RWPE1 (cell line): ENCODE data around the gene EBI3.
"Not testable (repeated sequence)": the region's sequence is repeated elsewhere in the genome, so short reads cannot be mapped to it uniquely, and the experiment has no call there.

Source experiments
- CTCF ChIA-PET: fragments of 350-600 bp; sonication (Branson Sonifier 250); formaldehyde crosslinking; extraction: SDS; loops from one replicate; lab custom pipeline; 2021; lab: Yijun Ruan, JAX
- POLR2A ChIA-PET: fragments of 400-600 bp; formaldehyde crosslinking; extraction: SDS; loops from one replicate; lab custom pipeline; 2020; ENCODE audit warnings: antibody characterized with exemption; ENCODE audit not compliant: low non-redundant PET; lab: Yijun Ruan, JAX
- DNase-seq: peaks from one replicate; pipeline ENCODE4 v3.0.0; 2012; ENCODE audit warnings: low spot score
- H3K27ac ChIP-seq: fragments of 450-650 bp; 2 replicates; pipeline ENCODE4 v1.5.1; 2017
- CTCF ChIP-seq: fragments of 450-650 bp; conservative IDR thresholded peaks from 2 replicates; pipeline ENCODE4 v1.5.1; 2017; ENCODE audit warnings: low read depth, mild to moderate bottlenecking

EBI3 gene

GRCh38 chr19:4266253-4267000, 37.1 kb downstream of the EBI3 start:
- no peak for DNase-seq
- ChIA-PET POLR2A (no interaction called here), CTCF (interaction anchor here (0.5 to 2.1 kb wide), 21 partner anchors 8 to 268 kb away, joined by 3 to 12 read pairs (median 5); partner anchors contain the start of genes MPND, SH3GL1 and YJU2)
- H3K27ac ChIP-seq: no peak overlapping the region
- no peak for TF ChIP-seq CTCF

- DNase-seq: peak; percentile 65
- ChIA-PET CTCF (interaction anchor here (0.5 to 2.1 kb wide), 26 partner anchors 9 to 267 kb away, joined by 3 to 12 read pairs (median 4); partner anchors contain the start of genes SH3GL1 and YJU2), POLR2A (no interaction called here)
- peak; percentile 89 for TF ChIP-seq CTCF
- H3K27ac ChIP-seq: no peak overlapping the region
Observed at GRCh38 chr19:4267101-4267900, 38.0 kb downstream of the EBI3 start.

GRCh38 chr19:4267901-4268815, 38.8 kb downstream of the EBI3 start:
- no peak for DNase-seq
- CTCF ChIA-PET: interaction anchor here (0.5 to 2.1 kb wide), 14 partner anchors 9 to 1208 kb away, joined by 3 to 12 read pairs (median 4); no protein-coding TSS in a partner anchor
- POLR2A ChIA-PET: no interaction called here
- TF ChIP-seq CTCF: no peak
- H3K27ac ChIP-seq: no peak overlapping the region; the same call in 1 of the 2 replicates

- TF ChIP-seq CTCF: no peak
- no peak for DNase-seq
- ChIA-PET CTCF (interaction anchor here (0.5 to 1.0 kb wide), 5 partner anchors 10 to 1208 kb away, joined by 3 to 4 read pairs (median 3); no protein-coding TSS in a partner anchor), POLR2A (no interaction called here)
- H3K27ac ChIP-seq: no peak overlapping the region; the same call in 1 of the 2 replicates
Observed at GRCh38 chr19:4268816-4269430, 39.6 kb downstream of the EBI3 start.

GRCh38 chr19:4272894-4273293, 43.6 kb downstream of the EBI3 start:
- ChIA-PET CTCF (no interaction called here), POLR2A (no interaction called here)
- H3K27ac ChIP-seq: no peak overlapping the region
- no peak for DNase-seq
- TF ChIP-seq CTCF: no peak

- not testable (repeated sequence) for DNase-seq, H3K27ac ChIP-seq
- POLR2A ChIA-PET: interaction anchor here (0.6 kb wide), 1 partner anchor 67 kb away, joined by 5 read pairs; no protein-coding TSS in a partner anchor
- CTCF ChIA-PET: interaction anchor here (0.7 kb wide), 1 partner anchor 49 kb away, joined by 3 read pairs; no protein-coding TSS in a partner anchor
Observed at GRCh38 chr19:4274321-4274686, 45.0 kb downstream of the EBI3 start.
